Astrocyte of the spinal cord (primary cell): ENCODE results near the gene ADARB1.
A peak's percentile ranks its signal among the peaks of the same experiment; 100 is the strongest.

ENCODE experiments used
- DNase-seq: peaks from one replicate; pipeline ENCODE4 v3.0.0; 2011; ENCODE audit warnings: low read depth, low spot score
- H3K4me3 ChIP-seq: 2 replicates; pipeline ENCODE4 v1.5.1; 2011; ENCODE audit warnings: low read depth, mild to moderate bottlenecking, low read length, moderate library complexity
- in situ Hi-C: cut with HindIII; loops from 2 replicates; pipeline ENCODE4 v1.10.0; 2017; ENCODE audit warnings: low sequenced_read_pairs
- TF ChIP-seq, protein P1 (sequence below): IDR thresholded peaks from 2 replicates; pipeline ENCODE4 v1.5.1; 2012; ENCODE audit warnings: low read depth, mild to moderate bottlenecking, low read length, inconsistent platforms

The ADARB1 gene

DNA sequence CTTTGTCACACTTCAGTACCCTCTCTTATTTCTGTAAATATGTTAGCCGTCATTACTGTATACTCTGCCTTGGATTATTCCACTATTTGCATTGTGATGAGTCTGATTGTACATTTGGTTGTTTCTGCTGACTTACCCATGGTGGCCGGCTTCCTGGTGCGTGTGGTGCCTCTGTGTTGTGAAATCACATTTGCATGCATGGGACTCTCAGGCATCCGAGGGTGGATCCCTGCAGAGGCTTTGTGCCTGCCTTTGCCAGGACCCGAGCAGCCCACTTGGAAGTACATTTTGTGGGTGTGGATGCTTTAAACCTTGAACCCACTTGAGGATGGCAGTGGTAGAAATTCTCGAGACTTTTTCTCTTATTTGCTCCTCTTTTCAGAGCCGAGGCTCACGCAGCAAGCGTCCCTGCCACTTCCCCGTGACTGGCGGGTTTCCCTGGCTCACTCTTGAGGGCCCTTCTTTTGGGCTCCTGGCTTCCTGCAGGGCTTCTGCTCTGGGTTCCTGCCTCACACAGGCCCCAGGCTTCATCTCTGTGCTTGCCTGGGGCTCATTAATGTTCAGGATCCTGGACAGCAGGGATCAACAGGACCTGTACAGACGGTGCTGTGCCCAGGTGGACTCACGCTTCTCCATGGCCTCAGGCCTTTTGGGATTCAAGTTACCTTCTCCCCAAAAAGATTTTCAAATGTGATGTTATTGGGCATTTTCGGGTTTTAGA, 176.7 kb downstream of the ADARB1 start:
- no peak overlapping the region for H3K4me3 ChIP-seq
- DNase-seq, result no peak
- TF ChIP-seq, protein P1, sequence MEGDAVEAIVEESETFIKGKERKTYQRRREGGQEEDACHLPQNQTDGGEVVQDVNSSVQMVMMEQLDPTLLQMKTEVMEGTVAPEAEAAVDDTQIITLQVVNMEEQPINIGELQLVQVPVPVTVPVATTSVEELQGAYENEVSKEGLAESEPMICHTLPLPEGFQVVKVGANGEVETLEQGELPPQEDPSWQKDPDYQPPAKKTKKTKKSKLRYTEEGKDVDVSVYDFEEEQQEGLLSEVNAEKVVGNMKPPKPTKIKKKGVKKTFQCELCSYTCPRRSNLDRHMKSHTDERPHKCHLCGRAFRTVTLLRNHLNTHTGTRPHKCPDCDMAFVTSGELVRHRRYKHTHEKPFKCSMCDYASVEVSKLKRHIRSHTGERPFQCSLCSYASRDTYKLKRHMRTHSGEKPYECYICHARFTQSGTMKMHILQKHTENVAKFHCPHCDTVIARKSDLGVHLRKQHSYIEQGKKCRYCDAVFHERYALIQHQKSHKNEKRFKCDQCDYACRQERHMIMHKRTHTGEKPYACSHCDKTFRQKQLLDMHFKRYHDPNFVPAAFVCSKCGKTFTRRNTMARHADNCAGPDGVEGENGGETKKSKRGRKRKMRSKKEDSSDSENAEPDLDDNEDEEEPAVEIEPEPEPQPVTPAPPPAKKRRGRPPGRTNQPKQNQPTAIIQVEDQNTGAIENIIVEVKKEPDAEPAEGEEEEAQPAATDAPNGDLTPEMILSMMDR, result no peak
- in situ Hi-C loops, result no loop called here

GRCh38 chr21:45251635-45252447, 177.5 kb downstream of the ADARB1 start:
- H3K4me3 ChIP-seq, result no peak overlapping the region
- in situ Hi-C loops, result no loop called here
- no peak for DNase-seq
- TF ChIP-seq, protein P1, result no peak

DNA sequence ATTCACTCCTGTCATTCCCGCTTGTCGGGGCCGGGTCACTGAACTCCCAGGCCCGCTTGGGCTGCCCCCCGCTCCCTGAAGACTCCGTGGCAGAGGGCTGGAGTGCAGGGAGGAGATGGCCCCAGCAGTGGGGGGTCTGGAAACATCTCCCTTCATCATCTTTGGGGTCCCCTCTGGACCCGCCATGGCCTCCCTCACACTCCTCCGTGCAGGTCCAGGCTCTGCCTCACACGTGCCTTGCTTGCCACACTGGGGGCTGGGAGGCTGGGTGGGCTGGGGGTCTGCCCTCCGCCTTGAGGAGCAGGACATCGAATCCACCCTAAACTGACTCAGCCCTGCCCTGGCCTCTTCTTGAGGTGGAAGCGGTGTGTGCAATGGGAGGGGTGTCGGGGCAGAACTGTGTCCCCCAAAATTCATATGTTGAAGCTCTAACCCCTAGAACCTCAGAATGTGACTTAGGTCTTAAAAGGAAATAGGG, 178.1 kb downstream of the ADARB1 start:
- in situ Hi-C loops, result no loop called here
- H3K4me3 ChIP-seq, result no peak overlapping the region
- DNase-seq, result no peak
- TF ChIP-seq, protein P1, result no peak

GRCh38 chr21:45253180-45253579, 178.8 kb downstream of the ADARB1 start:
- in situ Hi-C loops, result no loop called here
- TF ChIP-seq, protein P1, result no peak
- H3K4me3 ChIP-seq, result no peak overlapping the region
- DNase-seq, result peak; percentile 22

- no peak for DNase-seq
- TF ChIP-seq, protein P1, result no peak
- in situ Hi-C loops, result no loop called here
- no peak overlapping the region for H3K4me3 ChIP-seq
These were observed 179.5 kb downstream of the ADARB1 start for GRCh38 chr21:45253633-45254459.

- TF ChIP-seq, protein P1, result no peak
- no peak overlapping the region for H3K4me3 ChIP-seq
- in situ Hi-C loops, result no loop called here
- no peak for DNase-seq
These were observed 180.1 kb downstream of the ADARB1 start for GRCh38 chr21:45254460-45254930.
